HEK293T (cell line): Measurements from ENCODE around the gene ZFHX2.

Experiments used
- ARNT ChIP-seq: fragments of 450-650 bp; IDR thresholded peaks from 2 replicates; pipeline ENCODE4 v1.6.1; 2017; ENCODE audit warnings: mild to moderate bottlenecking
- BHLHE40 ChIP-seq: fragments of 450-650 bp; IDR thresholded peaks from 2 replicates; pipeline ENCODE4 v1.6.1; 2016; ENCODE audit warnings: mild to moderate bottlenecking, moderate library complexity, borderline replicate concordance
- CTBP1 ChIP-seq: fragments of 450-650 bp; IDR thresholded peaks from 2 replicates; pipeline ENCODE4 v1.6.1; 2016; ENCODE audit warnings: borderline replicate concordance
- ELF4 ChIP-seq: fragments of 450-650 bp; IDR thresholded peaks from 2 replicates; pipeline ENCODE4 v1.6.1; 2017; ENCODE audit warnings: antibody characterized with exemption
- FOXA1 ChIP-seq: fragments of 450-650 bp; IDR thresholded peaks from 2 replicates; pipeline ENCODE4 v1.6.1; 2016; ENCODE audit warnings: mild to moderate bottlenecking
- LEF1 ChIP-seq: fragments of 450-650 bp; IDR thresholded peaks from 2 replicates; pipeline ENCODE4 v1.6.1; 2017; ENCODE audit warnings: mild to moderate bottlenecking, borderline replicate concordance

GRCh38 chr14:23546450-23547035, 5.0 kb downstream of the ZFHX2 start:
- no peak for TF ChIP-seq BHLHE40
- no peak for TF ChIP-seq ARNT
- TF ChIP-seq ELF4 = no peak
- TF ChIP-seq CTBP1 = no peak
- no peak for TF ChIP-seq LEF1
- TF ChIP-seq FOXA1 = no peak
